ENCODE data around the gene RABL6.

RABL6 gene

DNA sequence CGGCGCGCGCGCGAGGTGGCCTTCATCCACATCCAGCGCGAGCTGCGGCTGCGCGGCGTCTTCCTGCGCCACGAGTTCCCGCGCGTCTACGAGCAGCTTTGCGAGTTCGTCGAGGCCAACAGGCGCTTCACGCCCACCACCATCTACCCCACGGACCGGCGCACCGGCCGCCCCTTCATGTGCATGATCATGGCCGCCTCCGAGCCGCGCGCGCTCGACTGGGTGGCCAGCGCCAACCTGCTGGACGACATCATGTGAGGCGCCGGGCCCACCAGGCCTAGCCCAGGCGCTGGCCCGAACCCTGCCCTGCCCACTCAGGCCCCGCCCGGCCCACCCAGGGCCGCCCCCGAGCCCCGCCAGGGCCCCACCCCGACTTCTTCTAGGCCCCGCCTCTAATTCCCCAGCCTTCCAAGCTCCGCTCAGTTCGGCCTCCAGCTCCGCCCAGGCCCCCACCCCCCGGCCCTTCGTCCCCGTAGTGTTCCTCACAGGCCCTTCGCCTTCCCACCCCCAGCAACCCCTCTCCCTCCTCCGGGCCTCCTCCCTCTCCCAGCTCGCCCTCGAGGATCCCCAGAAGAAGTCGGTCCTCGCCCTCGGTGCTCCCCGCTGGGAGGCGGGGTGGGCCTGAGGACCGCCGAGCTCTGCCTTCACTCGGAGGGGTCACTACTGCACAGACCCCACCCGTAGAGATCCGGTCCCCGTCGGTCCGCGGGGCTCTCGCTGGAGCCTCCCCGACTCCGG is 39.5 kb downstream of the RABL6 start:
- peak; percentile 62 for DNase-seq

GRCh38 chr9:136847826-136848392 is 40.2 kb downstream of the RABL6 start:
- DNase-seq = peak; percentile 77

DNA sequence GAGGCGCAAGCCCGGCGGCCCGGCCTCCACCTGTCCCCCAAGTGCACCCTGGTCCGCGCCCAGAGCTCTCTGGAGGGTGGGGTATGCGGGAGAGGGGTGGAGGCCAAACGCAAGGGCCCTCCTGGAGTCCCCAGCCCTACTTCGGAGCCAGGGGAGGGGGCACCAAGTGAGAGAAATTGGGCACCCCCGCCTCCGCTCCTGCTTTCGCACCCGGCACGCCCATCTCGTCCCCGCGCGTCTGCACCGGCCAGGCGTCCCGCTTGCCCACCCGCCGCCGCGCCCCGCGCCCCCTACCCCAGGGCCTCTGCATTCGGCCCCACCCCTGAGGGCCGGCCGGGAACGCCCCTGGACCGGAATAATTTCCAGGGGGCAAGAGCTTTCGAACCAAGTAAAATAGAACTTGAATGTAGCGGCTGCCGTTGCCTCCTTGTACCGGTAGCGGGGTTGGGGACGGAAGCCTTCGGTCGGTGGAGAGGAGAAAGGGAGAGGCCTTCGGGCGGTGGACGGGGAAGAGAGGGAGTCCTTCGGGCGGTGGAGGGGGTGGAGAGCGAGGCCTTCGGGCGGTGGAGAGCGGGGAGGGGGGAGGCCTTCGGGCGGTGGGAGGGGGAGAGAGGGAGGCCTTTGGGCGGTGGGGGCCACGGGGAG is 40.8 kb downstream of the RABL6 start:
- peak; percentile 55 for DNase-seq

DNA sequence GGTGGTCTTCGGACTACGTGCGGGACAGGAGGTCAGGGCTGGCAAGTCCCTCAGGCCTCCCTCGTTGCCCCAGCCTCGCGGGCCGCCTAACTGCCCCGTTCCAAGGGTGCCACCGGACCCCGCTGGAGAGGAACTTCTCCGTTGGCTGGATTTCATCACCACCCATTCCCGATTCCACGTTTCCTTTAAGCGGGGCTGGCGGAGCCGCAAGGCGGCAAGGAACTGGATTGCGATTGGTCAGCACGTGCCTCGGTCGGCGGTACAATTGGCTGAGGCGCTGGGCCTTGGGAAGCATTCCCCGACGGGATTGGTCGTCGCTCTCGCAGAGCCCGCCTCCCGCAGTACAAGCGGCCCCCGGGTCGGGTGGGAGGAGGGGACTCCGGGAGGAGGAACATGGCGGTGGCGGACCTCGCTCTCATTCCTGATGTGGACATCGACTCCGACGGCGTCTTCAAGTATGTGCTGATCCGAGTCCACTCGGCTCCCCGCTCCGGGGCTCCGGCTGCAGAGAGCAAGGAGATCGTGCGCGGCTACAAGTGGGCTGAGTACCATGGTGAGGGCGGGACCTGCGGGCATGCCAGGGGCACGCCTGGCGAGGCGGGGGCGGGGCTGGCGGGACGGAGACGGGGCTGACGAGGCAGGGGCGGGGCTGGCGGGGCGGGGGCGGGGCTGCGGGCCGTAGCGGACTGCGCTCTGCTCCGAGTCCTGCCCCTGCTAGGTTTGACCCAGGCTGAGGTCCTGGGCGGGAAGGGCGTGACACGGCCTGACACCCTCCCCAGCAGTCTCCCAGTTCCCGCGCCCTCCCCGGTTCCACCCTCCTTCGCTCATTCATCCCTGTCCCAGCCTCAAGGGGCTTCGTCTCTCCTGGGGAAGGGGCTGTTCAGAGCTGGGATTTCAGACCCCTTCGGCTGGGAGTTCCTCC is 41.6 kb downstream of the RABL6 start, which contains the start of gene PHPT1:
PHPT1 (plus strand) TSS at position 372 of the 922 bp plus-strand sequence; CDS start at position 394, 22 bp downstream.
- DNase-seq = peak; percentile 100

DNA sequence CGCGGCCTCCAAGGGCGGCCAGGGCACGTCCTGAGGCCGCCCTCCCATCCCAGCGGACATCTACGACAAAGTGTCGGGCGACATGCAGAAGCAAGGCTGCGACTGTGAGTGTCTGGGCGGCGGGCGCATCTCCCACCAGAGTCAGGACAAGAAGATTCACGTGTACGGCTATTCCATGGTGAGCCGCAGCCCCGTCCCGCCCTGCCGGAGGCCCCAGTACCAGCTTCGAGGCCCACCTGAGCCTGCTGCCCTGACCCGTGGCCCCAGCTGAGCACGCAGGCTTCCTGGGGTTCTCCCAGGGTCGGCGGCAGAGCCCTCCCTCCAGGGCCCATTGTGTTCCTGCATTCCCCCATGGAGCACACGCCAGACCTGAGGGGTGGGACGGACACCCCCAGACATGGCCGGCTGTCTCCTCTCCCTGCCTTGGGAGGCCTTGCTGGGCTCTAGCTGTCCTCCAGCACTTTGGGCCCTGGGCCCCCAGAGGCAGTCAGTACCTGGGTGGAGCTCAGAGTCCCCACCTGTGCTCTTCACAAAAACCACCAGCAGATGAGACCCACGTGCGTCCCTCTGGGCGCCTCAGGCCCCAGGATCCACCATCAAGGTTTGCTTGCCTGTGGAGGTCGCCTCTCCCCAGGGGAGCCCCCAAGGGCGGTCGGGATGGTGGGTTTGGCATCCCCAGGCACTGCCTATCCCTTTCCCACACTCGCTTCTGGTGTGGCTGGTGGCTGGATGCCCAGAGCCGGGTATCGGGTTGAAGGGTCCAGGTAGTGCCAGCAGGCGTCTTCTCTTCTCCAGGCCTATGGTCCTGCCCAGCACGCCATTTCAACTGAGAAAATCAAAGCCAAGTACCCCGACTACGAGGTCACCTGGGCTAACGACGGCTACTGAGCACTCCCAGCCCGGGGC is 42.5 kb downstream of the RABL6 start:
- DNase-seq = no peak

GRCh38 chr9:136850866-136851775 is 43.4 kb downstream of the RABL6 start:
- no peak for DNase-seq

GRCh38 chr9:136851941-136852663 is 44.4 kb downstream of the RABL6 start, which contains the start of gene MAMDC4:
MAMDC4 (plus strand) TSS chr9:136852346; CDS start chr9:136852417, 71 bp downstream.
- no peak for DNase-seq

- DNase-seq = no peak
Observed at GRCh38 chr9:136852664-136853595, 45.2 kb downstream of the RABL6 start.

DNA sequence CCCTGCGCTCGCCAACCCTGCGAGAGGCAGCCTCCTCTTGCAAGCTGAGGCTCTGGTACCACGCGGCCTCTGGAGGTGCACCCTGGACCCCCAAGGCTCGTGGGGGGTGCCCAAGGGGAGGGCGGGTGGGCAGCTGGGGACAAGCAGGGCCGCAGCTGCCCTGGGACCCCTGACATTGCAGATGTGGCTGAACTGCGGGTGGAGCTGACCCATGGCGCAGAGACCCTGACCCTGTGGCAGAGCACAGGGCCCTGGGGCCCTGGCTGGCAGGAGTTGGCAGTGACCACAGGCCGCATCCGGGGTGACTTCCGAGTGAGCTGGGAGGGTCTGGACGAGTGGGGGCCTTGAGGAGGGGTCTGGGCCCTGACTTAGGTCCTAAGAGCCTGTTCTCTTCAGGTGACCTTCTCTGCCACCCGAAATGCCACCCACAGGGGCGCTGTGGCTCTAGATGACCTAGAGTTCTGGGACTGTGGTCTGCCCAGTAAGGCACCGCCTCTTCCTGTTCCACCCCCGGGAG is 45.9 kb downstream of the RABL6 start:
- DNase-seq = no peak

DNA sequence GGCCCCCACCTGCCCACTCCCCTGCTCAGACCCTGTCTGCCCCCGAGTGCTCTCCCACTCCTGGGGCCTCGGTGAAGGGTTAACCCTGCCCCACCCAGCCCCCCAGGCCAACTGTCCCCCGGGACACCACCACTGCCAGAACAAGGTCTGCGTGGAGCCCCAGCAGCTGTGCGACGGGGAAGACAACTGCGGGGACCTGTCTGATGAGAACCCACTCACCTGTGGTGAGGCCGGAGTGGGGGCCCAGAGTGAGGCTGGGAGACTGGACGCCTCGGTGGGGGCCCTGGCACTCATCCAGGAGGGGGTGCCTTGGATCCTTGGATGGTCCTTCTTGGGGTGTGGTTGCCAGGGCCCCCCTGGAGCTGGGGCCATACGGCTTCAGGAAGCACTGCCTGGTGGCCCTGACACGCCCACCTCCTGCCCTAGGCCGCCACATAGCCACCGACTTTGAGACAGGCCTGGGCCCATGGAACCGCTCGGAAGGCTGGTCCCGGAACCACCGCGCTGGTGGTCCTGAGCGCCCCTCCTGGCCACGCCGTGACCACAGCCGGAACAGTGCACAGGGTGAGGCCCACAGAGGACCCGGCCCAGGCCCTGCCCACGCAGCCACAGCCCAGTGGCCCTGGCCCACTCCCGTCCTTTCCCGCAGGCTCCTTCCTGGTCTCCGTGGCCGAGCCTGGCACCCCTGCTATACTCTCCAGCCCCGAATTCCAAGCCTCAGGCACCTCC is 46.5 kb downstream of the RABL6 start:
- DNase-seq = no peak

GRCh38 chr9:136854842-136855460 is 47.2 kb downstream of the RABL6 start:
- no peak for DNase-seq

DNA sequence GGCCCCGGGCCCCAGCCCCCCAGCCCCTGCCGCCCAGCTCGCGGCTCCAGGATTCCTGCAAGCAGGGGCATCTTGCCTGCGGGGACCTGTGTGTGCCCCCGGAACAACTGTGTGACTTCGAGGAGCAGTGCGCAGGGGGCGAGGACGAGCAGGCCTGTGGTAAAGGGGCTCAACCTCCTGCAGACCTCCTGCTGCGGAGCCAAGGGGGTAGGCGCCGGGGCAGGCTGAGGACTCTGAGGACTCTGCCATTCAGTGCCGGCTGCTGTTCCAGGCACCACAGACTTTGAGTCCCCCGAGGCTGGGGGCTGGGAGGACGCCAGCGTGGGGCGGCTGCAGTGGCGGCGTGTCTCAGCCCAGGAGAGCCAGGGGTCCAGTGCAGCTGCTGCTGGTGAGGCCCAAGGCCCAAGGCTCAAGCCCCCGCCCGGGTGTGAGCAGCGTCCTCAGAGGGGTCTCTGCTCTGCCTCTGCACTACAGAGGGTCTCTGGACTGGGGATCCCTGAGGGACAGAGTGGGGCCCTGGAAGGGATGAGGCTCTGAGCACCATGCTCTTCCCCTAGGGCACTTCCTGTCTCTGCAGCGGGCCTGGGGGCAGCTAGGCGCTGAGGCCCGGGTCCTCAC is 47.8 kb downstream of the RABL6 start:
- no peak for DNase-seq

- DNase-seq = no peak
Observed at GRCh38 chr9:136856079-136856476, 48.3 kb downstream of the RABL6 start.

DNA sequence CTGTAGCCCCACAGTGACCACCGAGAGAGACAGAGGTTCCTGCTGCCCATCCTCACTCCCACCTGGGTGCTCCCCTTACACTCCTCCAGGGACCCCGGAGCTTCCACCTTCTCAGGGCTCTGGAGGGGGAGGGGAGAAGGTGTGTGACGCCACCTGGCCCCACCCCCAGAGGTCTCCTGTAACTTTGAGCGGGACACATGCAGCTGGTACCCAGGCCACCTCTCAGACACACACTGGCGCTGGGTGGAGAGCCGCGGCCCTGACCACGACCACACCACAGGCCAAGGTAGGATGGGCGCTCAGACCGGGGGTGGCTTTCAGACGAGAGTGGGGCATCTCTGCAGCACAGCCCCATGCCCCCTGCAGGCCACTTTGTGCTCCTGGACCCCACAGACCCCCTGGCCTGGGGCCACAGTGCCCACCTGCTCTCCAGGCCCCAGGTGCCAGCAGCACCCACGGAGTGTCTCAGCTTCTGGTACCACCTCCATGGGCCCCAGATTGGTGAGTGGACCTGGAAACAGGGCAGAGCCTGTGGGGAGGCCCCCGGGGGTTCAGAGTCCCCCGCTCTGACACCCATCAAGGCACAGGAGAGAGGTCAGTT is 48.9 kb downstream of the RABL6 start:
- no peak for DNase-seq

GRCh38 chr9:136857166-136857565 is 49.4 kb downstream of the RABL6 start:
- no peak for DNase-seq
